Activated CD4-positive, CD25-positive, alpha-beta regulatory T cell treated with anti-CD3 and anti-CD28 coated beads, Interleukin-2, amount 50 U/mL, for 24 hours (primary cell): Measurements from ENCODE around the gene CPB1.
A peak's percentile ranks its signal among the peaks of the same experiment; 100 is the strongest.

Source experiments
- ATAC-seq, 2 donors: fragments of 150-1000 bp; cut with Tn5 transposase; one replicate each; pipeline ENCODE4 v1.10.0; 2021; ENCODE audit warnings: mild to moderate bottlenecking in 1 of 2, moderate library complexity in 1 of 2

Gene CPB1

GRCh38 chr3:148833223-148833622 is 5.6 kb downstream of the CPB1 start:
- no peak for ATAC-seq

GRCh38 chr3:148839805-148840204 is 12.2 kb downstream of the CPB1 start:
- ATAC-seq, result no peak

GRCh38 chr3:148840451-148840850 is 12.8 kb downstream of the CPB1 start:
- no peak for ATAC-seq

GRCh38 chr3:148845756-148846395 is 18.3 kb downstream of the CPB1 start:
- no peak for ATAC-seq

GRCh38 chr3:148847351-148847750 is 19.7 kb downstream of the CPB1 start:
- no peak for ATAC-seq

GRCh38 chr3:148848410-148848809 is 20.8 kb downstream of the CPB1 start:
- ATAC-seq, result no peak

GRCh38 chr3:148852271-148852992 is 24.8 kb downstream of the CPB1 start:
- no peak for ATAC-seq

- ATAC-seq, result no peak
Measured at GRCh38 chr3:148853076-148853475, 25.5 kb downstream of the CPB1 start.

GRCh38 chr3:148854061-148854460 is 26.4 kb downstream of the CPB1 start:
- no peak for ATAC-seq

- ATAC-seq, result no peak
Measured at GRCh38 chr3:148856384-148856783, 28.8 kb downstream of the CPB1 start.

- ATAC-seq, result no peak
Measured at GRCh38 chr3:148857316-148857715, 29.7 kb downstream of the CPB1 start.

- peak; percentile 48 to 56 for ATAC-seq
Measured at GRCh38 chr3:148861277-148861869, 33.8 kb downstream of the CPB1 start.

GRCh38 chr3:148863297-148863696 is 35.7 kb downstream of the CPB1 start:
- ATAC-seq, result no peak

- no peak for ATAC-seq
Measured at GRCh38 chr3:148863814-148864213, 36.2 kb downstream of the CPB1 start.

- no peak for ATAC-seq
Measured at GRCh38 chr3:148865049-148865448, 37.4 kb downstream of the CPB1 start, which contains the start of gene CPA3. Gene CPA3, plus strand, starts transcription at chr3:148865296. Its CDS starts 12 bp downstream, at chr3:148865308.

GRCh38 chr3:148866261-148866660 is 38.6 kb downstream of the CPB1 start:
- ATAC-seq, result no peak

- no peak for ATAC-seq
Measured at GRCh38 chr3:148873270-148873927, 45.8 kb downstream of the CPB1 start.

- no peak for ATAC-seq
Measured at GRCh38 chr3:148873977-148874376, 46.4 kb downstream of the CPB1 start.

- ATAC-seq, result no peak
Measured at GRCh38 chr3:148878095-148878494, 50.5 kb downstream of the CPB1 start.

- ATAC-seq, result no peak
Measured at GRCh38 chr3:148879256-148879655, 51.6 kb downstream of the CPB1 start.

GRCh38 chr3:148880681-148881080 is 53.1 kb downstream of the CPB1 start:
- ATAC-seq, result no peak

GRCh38 chr3:148881286-148881685 is 53.7 kb downstream of the CPB1 start:
- ATAC-seq, result no peak

- ATAC-seq, result no peak
Measured at GRCh38 chr3:148882288-148882687, 54.7 kb downstream of the CPB1 start.

- ATAC-seq, result no peak
Measured at GRCh38 chr3:148883163-148883562, 55.6 kb downstream of the CPB1 start.
